Heart right ventricle (tissue), 16 donors: ENCODE data around the gene NLRX1. TPM values are rescaled to one million over a fixed set of nuclear protein-coding genes. Genes with fewer than 3 reads are reported as not detected.

Source experiments
- ATAC-seq, 8 donors: fragments of 200-7000 bp; cut with Tn5 transposase; one replicate each; pipeline ENCODE4 v1.9.1; 2020; ENCODE audit warnings: mild to moderate bottlenecking in 8 of 8, moderate library complexity in 8 of 8, moderate number of reproducible peaks in 1 of 8
- DNase-seq, 2 donors: peaks; one replicate each; pipeline ENCODE4 v3.0.0-alpha.2; 2020
- H3K27ac ChIP-seq, 10 donors: fragments of 200-600 bp; sonication (generic) in 2 of 10; one replicate each; pipeline versions ENCODE4 v1.5.0 to v1.8.0; 2020 to 2022; ENCODE audit warnings: mild to moderate bottlenecking in 3 of 10
- H3K27me3 ChIP-seq, 7 donors: fragments of 200-600 bp; one replicate each; pipeline ENCODE4 v1.8.0; 2021 to 2022; ENCODE audit warnings: mild to moderate bottlenecking in 2 of 7
- H3K36me3 ChIP-seq, 9 donors: fragments of 200-600 bp; sonication (generic) in 1 of 9; one replicate each; pipeline versions ENCODE4 v1.5.0 to v1.8.0; 2020 to 2022; ENCODE audit warnings: mild to moderate bottlenecking in 2 of 9
- H3K4me1 ChIP-seq, 9 donors: fragments of 200-600 bp; sonication (generic) in 1 of 9; one replicate each; pipeline versions ENCODE4 v1.5.0 to v1.8.0; 2020 to 2022; ENCODE audit warnings: mild to moderate bottlenecking in 4 of 9
- H3K4me3 ChIP-seq, 10 donors: fragments of 200-600 bp; sonication (generic) in 2 of 10; one replicate each; pipeline versions ENCODE4 v1.5.0 to v1.8.0; 2020 to 2022; ENCODE audit warnings: mild to moderate bottlenecking in 7 of 10, moderate library complexity in 2 of 10
- H3K9me3 ChIP-seq, 11 donors: fragments of 200-600 bp in 10 of 11; sonication (generic) in 2 of 11; one replicate each; pipeline versions ENCODE4 v1.5.0 to v1.8.0; 2013 to 2022; ENCODE audit warnings: mild to moderate bottlenecking in 2 of 11, control low read depth in 1 of 11, moderate library complexity in 1 of 11
- WGBS, 2 donors: extraction: QIAGEN DNeasy Blood & Tissue Kit; methylation state at CpG; one replicate each; pipeline ENCODE4 v1.1.7; 2013; ENCODE audit warnings: inconsistent platforms in 1 of 2; 5-methylcytosine and 5-hydroxymethylcytosine counted together
- intact Hi-C, 10 donors: fragments of 100-400 bp; cut with DNase I; formaldehyde crosslinking; loops; one replicate each; pipeline versions ENCODE4 v1.11.1 to v1.14.2; 2022
- polyA plus RNA-seq, 2 donors: library from polyadenylated mRNA; stranded (reverse); fragments of 200-250 nt; gene quantifications; one replicate each; pipeline ENCODE4 v1.2.3, GENCODE V29; 2013
- total RNA-seq, 10 donors: library from RNA; stranded (reverse); fragmentation: NEBNext Ultra II Directional in 3 of 10; extraction: Animal tissue kit (Norgen Biotek cat#: 25700) in 3 of 10; gene quantifications; one replicate each; pipeline versions ENCODE4 v1.2.1 to v1.2.4, GENCODE V29; 2021 to 2023
- TF ChIP-seq, protein P1 (sequence below), 9 donors: fragments of 200-600 bp; sonication (generic) in 2 of 9; IDR thresholded peaks; one replicate each; pipeline versions ENCODE4 v1.5.0 to v1.8.0; 2021 to 2022; ENCODE audit warnings: antibody characterized with exemption in 9 of 9, mild to moderate bottlenecking in 5 of 9, moderate library complexity in 1 of 9
- donor health status: Arrhythmogenic right ventricular cardiomyopathy.
- donor health status: ischemic (EF 13 %, LVEDD 7.1; RV severe dilation, severe dysfunction).
- donor health status: healthy with polysubstance abuse.
- donor health status: DM: no; HTN: yes; CAD: no.
- donor health status: DM: no; HTN: no; CAD: no.
- donor health status: ischemic (EF 25% LVEDD 6.9; RV normal size, moderate dysfunction).
- donor health status: ischemic (EF 25% LVEDD 5.7; RV mildly dilated, moderate dysfunction).
- donor health status: healthy.
- donor health status: DM: yes; HTN: yes; CAD: no.
- donor health status: Ischemic cardiomyopathy.
- donor health status: ischemic (EF 35%, LVEDD 5.7; RV mildly dilated, moderate dysfunction).
- donor health status: nonischemic (EF 11% LVEDD 7.7; RV severe dilation, severe dysfunction).
- donor health status: DM: yes; HTN: yes; CAD: no.
- donor health status: PGD.
- donor health status: ischemic (EF 29% LVEDD 5.4; RV normal size, mild dysfunction).
- donor health status: nonischemic (EF 23%, LVEDD 6.1; RV moderate dilation, normal function).

Gene NLRX1
- total and polyA plus RNA-seq, 12 donors, result 7.9 to 39.3 (median 31.7) TPM

DNA sequence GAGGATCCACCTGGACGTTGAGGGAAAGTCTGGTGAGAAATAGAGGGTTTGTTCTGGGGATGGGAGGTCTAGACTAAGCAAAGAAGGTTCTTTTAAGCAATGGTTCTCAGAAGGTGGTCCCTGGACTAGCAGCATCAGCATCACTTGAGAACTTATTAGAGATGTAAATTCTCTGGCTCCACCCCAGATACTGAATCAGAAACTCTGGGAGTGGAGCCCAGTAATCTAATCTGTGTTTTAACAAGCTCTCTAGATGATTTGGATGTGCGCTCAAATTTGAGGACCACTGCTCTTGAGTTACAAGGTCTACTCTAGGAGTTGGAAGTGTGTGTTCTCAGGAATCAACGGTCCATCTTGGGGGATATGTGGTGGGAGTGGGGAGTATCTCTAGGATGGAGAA lies 23.0 kb upstream of the NLRX1 start:
- Histone ChIP-seq H3K9me3 (no peaks in the 10 kb centered on the region), H3K4me1 (peaks cover 0 to 21% (median 11%) of the 10 kb centered on the region in 9 donors), H3K27me3 (peaks cover 0 to 55% (median 18%) of the 10 kb centered on the region in 7 donors), H3K27ac (no peak overlapping the region), H3K36me3 (no peaks in the 10 kb centered on the region), H3K4me3 (no peak overlapping the region)
- WGBS, 2 donors, result 40 to 44% methylated on average over 3 of the region's 3 CpGs
- intact Hi-C loops, result loop anchor here (2.0 to 10.0 kb wide), 6 partner anchors 47 to 179 kb away; no protein-coding TSS in a partner anchor
- DNase-seq (no peak), ATAC-seq (no peak)
- TF ChIP-seq, protein P1, sequence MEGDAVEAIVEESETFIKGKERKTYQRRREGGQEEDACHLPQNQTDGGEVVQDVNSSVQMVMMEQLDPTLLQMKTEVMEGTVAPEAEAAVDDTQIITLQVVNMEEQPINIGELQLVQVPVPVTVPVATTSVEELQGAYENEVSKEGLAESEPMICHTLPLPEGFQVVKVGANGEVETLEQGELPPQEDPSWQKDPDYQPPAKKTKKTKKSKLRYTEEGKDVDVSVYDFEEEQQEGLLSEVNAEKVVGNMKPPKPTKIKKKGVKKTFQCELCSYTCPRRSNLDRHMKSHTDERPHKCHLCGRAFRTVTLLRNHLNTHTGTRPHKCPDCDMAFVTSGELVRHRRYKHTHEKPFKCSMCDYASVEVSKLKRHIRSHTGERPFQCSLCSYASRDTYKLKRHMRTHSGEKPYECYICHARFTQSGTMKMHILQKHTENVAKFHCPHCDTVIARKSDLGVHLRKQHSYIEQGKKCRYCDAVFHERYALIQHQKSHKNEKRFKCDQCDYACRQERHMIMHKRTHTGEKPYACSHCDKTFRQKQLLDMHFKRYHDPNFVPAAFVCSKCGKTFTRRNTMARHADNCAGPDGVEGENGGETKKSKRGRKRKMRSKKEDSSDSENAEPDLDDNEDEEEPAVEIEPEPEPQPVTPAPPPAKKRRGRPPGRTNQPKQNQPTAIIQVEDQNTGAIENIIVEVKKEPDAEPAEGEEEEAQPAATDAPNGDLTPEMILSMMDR (IDR thresholded peaks at IDR 0.05), result no peak

GRCh38 chr11:119147604-119148333 lies 20.8 kb upstream of the NLRX1 start:
- no peak for ATAC-seq
- intact Hi-C loops, result loop anchor here in 7 of 10 donors (5.0 to 10.0 kb wide), 5 partner anchors 45 to 177 kb away; no protein-coding TSS in a partner anchor
- DNase-seq, result no peak
- 68 to 77% methylated on average over 6 of the region's 6 CpGs for WGBS, 2 donors
- no peak overlapping the region for H3K27ac ChIP-seq
- peaks cover 0 to 24% (median 11%) of the 10 kb centered on the region in 9 donors for H3K4me1 ChIP-seq
- no peak overlapping the region for H3K4me3 ChIP-seq
- no peaks in the 10 kb centered on the region for H3K9me3 ChIP-seq
- H3K27me3 ChIP-seq, result peaks cover 0 to 72% (median 18%) of the 10 kb centered on the region in 7 donors
- TF ChIP-seq, protein P1 (IDR thresholded peaks at IDR 0.05), result no peak
- no peaks in the 10 kb centered on the region for H3K36me3 ChIP-seq

GRCh38 chr11:119148720-119149017 lies 19.9 kb upstream of the NLRX1 start:
- no peaks in the 10 kb centered on the region for H3K9me3 ChIP-seq
- peak overlapping the region; percentile 8 to 68 (median 62) for H3K4me3 ChIP-seq
- peak in 1 of 8 donors; percentile 19 for ATAC-seq
- DNase-seq, result no peak
- WGBS, 2 donors, result 2 to 3% methylated on average over 16 of the region's 16 CpGs
- H3K4me1 ChIP-seq, result peaks cover 0 to 24% (median 11%) of the 10 kb centered on the region in 9 donors
- peaks cover 0 to 77% (median 18%) of the 10 kb centered on the region in 7 donors for H3K27me3 ChIP-seq
- TF ChIP-seq, protein P1 (IDR thresholded peaks at IDR 0.05), result no peak
- H3K36me3 ChIP-seq, result no peaks in the 10 kb centered on the region
- peak overlapping the region in 1 of 10 donors; percentile 10 for H3K27ac ChIP-seq
- intact Hi-C loops, result loop anchor here in 7 of 10 donors (5.0 to 10.0 kb wide), 5 partner anchors 44 to 176 kb away; no protein-coding TSS in a partner anchor

DNA sequence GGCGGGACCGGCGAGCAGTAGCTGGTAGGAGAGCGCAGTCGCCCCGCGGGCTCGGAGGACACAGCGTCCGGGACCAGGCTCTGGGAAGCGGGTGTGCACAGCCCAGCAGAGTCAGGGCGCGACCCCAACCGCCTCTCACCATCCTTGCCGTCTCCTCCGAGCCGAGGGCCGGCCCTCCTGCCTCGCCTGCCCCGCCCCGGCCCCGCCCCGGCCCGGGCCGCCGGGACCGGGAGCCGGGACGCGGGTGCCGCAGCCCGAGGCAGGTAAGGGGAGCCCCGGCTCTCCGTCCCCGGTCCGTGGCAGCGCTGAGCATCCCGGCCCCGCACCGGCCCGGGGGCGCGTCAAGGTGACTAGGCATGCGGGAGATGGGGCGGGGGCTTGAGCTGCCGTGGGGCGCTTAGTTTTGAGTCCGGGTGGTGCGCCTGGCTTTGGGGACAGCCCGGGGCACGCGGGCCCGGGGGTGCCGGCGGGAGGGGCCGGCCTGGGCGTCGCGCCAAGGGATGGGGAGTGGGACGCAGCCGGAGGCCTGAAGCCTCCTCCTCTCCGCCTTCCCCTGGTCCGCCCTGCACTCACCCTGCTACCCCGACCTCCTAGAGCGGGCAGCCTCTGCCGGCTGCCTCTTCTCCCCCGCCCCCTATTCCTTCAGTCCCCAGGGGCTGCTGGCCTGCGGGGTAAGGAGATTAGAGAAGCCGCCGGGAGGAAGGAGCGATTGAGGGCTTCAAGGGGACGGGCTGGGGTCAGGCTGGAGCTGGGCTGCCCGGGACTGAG lies 19.3 kb upstream of the NLRX1 start, which contains the start of gene ABCG4:
Gene ABCG4, plus strand, starts transcription at position 35 of the 768 bp plus-strand sequence. CDS start 914 bp downstream, outside the sequence.
- intact Hi-C loops, result loop anchor here in 7 of 10 donors (5.0 to 10.0 kb wide), 5 partner anchors 43 to 176 kb away; no protein-coding TSS in a partner anchor
- DNase-seq, result peak in 1 of 2 donors; percentile 48

More for the DNA sequence above, 19.3 kb upstream of the NLRX1 start, which contains the start of gene ABCG4:
- Histone ChIP-seq H3K4me1 (peaks cover 0 to 24% (median 11%) of the 10 kb centered on the region in 9 donors), H3K9me3 (no peaks in the 10 kb centered on the region), H3K27me3 (peaks cover 0 to 77% (median 18%) of the 10 kb centered on the region in 7 donors), H3K27ac (peak within 1 kb of the TSS in 1 of 10 donors; percentile 10), H3K4me3 (peak within 1 kb of the TSS; percentile 8 to 68 (median 62)), H3K36me3 (no peaks in the 10 kb centered on the region)
- TF ChIP-seq, protein P1 (IDR thresholded peaks at IDR 0.05), result no peak
- ATAC-seq, result peak; percentile 23 to 59 (median 36)
- WGBS, 2 donors, result 1 to 2% methylated on average over 30 to 73 of the region's 73 CpGs
